Activated CD4-positive, alpha-beta T cell treated with anti-CD3 and anti-CD28 coated beads for 1 hour (primary cell): Measurements from ENCODE around the gene DOCK10.

Experiments
- DNase-seq: peaks from one replicate; pipeline ENCODE4 v3.0.0-alpha.2; 2020

The DOCK10 gene

DNA sequence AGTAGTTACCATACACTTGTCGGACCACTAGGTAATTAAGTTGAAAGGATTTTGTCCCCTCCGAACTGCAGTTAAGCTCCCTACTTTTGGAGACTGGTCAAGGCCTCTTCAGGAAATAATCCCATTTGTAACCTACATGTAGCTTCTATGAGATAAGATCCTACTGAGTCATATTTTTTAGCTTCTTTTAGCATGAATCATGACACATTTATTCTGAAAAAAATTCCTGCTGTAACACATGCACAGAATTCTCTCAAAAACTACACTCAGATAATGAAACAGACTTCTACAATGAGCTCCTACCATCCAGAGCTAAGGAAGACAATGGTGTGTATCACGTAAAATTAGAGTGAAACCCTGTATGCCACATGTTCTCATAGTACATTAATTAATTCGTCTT lies 225.5 kb downstream of the DOCK10 start:
- no peak for DNase-seq

DNA sequence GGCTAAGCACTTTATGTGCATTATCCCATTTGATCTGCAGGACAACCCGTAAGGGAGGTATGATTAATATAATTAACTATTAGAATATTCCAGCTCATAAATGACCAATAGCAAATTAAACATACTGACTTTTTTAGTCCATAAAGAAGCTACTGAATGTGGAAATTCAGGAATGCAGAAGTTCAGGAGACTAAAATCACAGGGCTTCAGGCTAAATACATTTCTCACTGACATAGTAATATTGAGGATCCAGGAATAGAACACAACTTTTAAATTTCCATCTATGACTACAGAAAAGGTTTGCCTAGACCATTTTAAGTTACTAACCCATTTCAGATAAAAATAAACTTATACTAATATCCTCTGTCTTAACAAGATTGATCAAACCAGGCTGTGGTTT lies 228.7 kb downstream of the DOCK10 start:
- no peak for DNase-seq

DNA sequence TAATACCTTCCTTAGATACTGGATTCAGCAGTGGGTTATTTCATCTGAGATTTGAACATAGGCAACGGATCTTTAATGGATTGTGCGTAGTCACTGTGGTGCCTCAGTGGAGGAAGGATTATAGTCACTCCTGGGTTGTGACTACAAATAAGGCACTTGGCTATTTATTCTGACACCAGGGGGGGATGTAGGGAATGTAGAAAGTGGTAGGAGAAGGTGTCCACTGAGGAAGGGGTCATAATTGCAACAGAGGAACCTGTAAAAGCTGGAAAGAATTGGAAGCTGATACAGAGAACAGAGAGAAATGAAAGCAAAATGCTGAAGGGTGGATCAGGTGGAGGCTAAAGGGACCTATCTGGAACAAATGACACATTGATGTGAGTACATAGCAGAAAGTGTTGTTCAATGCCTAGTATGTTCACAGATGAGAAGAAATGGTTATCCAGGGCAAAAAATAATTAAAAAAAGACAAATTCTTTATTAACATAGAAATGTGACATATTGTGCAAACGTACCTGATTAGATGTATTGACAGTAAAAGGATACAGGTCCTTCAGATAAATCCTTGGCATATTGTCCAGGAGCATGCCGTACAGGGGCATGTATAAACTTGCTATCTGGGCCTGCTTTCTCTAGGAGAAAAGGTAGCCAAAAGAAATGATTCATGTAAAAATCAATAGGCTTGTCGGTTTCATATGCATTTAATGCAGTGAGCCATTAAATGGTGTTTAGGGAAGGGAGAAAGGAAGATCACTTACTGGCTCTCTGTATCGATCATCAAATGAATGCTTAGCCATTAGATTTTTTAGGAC lies 234.9 kb downstream of the DOCK10 start:
- DNase-seq = no peak

DNA sequence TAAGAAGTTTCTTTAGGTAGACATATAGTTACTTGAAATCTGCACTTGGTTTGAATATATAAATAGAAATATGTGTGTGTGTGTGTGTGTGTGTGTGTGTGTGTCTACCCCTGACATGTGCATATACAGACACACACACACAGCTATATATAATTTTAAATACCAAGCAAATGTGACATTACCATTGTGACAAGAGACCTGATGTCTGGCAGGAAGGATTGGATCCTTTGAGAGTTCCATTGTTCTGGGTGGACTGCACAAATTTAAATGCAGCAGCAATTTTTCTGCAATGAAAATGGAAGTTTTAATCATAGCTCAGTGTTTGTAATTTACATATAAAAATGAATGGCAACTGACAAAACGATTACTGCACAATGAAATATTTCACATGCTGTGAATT lies 238.3 kb downstream of the DOCK10 start:
- DNase-seq = no peak

DNA sequence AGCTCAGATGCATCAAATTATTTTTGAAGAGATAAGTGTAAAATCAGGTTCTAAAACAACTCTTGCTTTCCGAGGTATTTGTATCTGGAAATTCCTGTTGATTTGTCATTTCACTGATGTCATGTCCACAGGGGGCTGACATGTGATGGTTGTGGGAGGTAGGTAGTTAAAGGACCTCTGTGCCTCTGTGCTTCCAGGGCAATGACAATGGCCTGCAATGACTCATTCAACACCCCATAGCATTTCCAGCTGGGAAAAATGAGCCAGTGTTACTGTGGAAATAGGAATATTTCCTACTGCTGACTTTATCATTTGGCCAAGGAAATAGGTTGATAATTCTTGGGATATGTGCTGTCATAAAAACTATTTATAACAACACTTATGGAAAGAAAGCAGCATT lies 239.9 kb downstream of the DOCK10 start:
- no peak for DNase-seq

DNA sequence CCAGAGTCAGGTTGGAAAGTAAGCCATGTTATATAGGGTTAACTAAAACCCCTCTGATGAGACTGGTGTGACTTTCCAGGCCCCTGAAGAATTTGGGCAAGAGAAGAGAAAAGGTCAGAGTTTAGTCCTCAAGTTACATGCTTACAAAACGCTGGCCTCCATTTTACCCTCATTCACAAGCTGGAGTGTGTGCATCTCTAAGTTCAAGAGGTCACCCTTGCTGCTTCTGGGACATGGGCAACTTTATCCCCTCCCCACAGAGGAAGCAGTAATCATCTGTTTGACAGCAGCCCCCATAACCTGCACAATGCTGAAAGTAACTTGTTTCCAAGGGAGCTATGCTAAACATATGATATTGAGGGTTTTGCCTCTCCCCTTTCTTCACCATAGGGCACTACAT lies 240.9 kb downstream of the DOCK10 start:
- DNase-seq = no peak

DNA sequence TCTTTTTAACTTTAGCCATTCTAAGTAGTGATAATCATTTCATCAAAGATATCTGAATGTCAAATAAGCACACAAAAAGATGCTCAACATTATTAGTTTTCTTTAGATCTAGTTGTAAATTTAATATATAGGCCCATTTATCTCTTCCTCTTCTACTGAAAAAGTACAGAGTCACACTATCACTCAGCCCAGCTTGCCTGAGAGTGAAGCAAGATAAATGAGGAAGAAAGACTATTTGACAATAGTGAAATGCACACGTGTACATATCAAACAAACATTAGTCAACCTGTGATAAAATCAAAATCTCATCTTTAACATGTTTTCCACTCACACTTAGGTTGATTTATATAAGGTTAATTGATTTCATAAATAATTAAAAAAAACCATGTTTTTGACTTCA lies 242.6 kb downstream of the DOCK10 start:
- no peak for DNase-seq

DNA sequence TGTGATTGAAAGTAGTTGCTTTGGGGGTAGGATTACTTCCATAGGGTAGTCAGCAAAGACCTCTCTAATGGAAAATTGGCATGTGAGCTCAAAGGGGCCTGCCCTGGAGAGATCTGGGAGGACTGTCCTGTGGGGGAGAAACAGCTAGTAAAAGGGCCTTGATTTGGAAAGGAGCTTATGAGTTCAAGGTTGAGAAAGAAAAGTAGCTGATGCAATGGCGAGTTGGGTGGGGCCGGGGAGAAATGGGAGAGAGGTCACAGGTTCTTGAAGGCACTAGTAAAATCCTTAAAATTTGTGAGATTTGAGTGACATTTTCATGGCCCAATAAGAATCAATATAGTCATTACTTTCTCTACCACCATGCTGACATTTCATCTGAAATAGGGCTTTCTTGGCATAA lies 244.1 kb downstream of the DOCK10 start:
- DNase-seq = no peak

DNA sequence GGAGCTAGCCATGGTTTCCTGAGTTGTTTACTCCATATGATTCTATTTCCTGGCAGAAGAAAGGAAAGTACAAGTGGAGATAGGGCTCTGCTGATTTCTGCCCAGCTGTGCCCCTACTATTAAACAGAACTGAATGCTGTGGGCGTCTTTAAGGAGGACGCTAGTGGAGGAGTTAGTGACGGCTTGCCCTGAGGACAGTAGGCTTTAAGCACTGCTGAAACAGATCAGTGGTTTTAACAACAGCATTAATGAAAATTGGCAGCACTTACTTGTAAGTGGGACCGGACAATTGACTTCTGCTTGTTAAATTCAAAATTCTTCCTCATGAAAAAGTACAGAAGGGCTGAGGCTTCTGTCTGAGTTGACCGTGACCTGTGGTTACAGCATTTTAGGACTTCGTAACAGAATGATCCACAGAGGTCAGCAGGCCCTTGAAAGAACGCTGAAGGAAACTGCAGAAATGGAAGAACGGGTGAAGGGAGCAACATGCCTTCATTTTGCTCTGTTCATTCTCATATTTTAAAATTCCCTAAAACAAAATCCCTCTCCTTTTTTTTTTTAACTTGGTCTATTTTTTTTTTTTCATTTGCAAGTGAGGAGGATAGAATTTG lies 245.5 kb downstream of the DOCK10 start:
- no peak for DNase-seq

DNA sequence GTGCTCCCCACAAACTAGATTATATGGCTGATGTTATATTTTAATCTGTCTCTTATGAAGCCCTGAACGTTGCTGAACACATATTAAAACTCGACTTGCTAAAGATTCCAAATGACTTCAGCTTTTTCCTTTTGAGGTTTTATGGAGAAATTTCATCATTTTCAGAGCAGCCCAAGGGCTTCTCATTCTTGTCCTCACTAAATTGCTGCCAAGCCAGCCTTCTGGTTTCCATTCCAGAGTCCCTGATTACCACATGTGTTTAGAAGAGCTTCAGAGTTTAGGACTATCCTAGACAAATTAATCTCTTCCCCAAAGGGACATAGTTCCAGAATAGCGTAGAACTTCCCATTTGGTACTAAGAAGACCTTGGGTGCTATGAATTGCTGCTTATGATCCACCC lies 248.3 kb downstream of the DOCK10 start:
- DNase-seq = no peak

DNA sequence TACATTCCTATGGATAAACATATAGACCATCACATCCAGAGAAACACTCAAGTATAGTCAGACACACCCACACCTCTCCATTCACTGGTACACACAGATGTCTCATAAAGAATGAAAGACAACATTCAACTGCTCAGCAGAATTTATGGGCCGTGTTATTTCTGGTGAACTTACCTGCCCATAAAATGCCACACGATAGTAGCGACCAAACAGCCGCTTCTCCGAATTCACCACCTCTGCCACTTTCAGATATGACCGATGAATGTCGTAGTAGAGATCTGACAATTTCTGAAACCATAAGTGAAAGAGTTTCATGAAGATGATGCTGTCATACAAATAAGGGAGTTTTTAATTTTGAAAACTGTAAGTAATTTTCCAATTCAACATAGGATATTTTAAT lies 255.4 kb downstream of the DOCK10 start:
- DNase-seq = no peak

DNA sequence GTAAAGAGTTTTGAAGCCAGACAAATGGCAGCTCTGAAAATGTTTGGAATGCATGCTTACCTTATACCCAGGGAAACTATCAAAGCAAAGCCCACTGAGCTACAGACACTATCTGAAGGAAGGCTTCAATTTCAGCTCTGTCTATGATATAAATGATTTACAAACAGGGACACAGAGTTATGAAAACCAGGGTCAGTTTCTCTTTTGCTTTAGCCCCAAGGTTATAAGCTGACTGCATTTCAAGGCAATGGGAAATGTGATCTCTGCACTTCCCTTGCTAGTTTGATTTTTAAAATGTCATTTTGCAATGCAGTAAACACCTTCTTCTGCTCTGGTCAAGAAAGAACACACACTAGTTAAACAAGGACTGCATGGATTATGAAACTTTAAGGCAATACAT lies 260.9 kb downstream of the DOCK10 start:
- no peak for DNase-seq

DNA sequence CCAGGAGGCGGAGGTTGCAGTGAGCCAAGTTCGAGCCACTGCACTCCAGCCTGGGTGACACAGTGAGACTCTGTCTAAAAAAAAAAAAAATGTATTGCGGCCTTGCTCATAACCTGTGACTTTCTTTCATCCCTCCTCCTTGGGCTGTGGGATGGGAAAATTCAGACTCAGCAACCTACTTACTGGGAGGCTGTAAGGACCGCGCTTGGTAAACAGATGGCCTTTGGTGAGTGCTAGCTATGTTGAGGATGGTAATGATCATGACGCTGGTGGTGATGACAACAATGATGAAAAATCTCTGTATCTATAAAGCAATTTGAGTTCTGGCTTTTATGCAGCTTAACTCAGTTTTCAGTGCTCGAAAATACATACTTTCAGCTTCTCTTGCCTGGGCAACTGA lies 261.4 kb downstream of the DOCK10 start:
- no peak for DNase-seq

DNA sequence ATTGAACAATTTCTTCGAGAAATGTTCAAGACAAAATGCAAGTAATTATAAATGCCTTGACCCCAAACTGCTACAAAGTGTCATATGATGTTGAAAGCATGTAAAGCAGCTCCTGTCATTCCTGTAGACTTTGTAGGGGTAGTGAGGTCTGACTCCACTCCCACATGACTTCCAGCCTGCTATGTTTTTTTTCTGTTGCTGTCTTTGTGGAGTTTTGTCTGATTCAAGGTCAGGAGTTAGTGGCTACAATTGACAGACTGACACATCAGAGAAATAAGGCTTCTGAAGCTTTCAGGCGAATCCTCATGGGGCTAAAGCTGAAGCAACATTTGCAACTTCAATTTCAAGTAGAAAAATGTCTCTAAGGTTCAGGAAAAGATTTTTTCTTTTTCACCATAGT lies 262.2 kb downstream of the DOCK10 start:
- no peak for DNase-seq

DNA sequence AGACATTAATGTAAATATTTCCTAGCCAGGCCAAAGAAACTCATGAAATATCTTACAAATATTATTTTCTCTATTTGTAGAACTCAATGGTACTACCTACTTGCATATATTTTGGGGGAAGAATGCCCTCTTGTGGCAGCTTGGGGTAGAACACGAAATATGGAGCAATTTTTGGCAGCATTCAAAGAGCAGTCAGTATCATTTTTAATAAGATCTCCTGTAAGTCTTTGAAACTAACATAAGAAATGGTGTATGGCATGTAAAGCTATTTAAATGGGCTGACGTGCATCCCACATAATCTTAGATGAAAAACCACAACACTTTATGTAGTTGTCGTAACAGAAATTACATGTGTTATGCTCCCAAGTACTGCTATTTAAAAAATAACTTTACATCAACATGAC lies 263.8 kb downstream of the DOCK10 start:
- DNase-seq = peak; percentile 19

DNA sequence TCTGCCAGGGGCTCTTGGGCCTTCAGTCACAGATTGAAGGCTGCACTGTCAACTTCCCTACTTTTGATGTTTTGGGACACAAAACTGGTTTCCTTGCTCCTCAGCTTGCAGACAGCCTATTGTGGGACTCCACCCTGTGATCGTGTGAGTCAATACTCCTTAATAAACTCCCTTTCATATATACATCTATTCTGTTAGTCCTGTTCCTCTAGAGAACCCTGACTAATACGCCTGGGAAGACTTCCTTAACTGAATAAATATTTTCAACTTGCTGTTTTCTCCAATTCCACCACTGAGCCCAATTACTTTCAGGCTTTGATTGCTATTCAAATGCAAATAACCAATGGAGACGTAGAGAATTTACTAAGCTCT lies 264.7 kb downstream of the DOCK10 start:
- DNase-seq = no peak

DNA sequence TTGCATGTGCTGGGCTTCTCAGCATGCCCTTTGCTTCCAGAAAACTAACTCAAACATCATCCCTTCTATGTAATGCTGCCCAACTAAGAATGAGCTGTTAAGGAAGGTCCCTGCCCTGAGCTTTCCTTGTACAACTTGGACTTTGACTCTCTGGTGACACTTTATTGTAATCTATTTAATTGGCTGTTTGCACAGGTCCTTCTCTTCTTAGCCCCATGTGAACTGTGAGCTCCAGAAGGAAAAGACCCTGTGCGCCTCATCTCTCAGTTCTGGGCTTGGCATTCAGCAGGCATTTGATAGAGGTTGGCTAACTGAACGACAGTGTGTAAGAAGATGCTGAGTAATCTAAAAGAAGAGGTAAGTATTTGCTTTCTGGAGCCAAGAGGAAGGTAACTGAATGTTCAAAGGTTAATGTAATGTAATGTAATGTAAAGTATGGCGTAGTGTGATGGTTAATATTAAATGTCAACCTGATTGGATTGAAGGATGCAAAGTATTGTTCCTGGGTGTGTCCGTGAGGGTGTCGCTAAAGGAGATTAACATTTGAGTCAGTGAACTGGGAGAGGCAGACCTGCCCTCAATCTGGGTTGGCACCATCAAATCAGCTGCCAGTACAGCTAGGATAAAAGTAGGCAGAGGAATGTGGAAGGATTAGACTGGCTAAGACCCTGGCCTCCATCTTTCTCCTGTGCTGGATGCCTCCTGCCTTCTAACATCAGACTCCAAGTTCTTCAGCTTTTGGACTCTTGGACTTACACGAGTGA lies 265.3 kb downstream of the DOCK10 start:
- no peak for DNase-seq

DNA sequence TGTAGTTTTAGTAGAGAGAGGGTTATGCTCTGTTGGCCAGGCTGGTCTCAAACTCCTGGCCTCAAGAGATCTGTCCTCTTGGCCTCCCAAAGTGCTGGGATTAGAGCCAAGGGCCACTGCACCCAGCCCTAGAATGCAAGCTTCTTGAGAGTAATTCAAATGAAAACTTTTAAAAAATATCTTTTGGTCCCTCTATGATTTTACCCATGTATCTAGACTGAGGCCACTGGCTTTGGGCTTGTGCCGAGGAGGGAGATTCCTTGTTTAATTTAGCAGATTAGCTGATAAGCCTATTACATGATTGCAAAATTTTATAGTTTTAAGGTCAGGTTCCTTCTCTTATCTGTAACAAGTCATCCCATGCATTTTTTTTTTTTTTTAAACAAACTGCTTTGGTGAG lies 266.6 kb downstream of the DOCK10 start:
- DNase-seq = no peak

DNA sequence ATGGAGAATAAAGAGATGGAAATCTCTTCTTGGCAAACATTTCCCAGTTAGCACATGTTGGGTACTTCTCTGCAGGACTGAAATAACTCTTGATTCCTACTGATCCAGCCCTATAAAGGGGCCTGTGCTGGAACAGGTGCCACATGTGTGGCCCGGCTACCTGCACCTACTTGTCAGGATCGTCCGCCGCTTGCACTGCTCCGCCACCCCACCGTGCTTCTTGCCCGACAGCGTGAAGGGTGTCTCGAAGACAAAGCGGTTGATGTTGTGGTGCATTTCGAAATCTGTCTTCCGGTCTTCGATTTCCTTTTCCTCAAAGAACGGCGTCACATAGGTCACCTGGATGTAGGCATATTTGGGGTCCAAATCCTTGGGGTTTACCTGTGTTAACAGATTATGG lies 267.5 kb downstream of the DOCK10 start:
- no peak for DNase-seq

DNA sequence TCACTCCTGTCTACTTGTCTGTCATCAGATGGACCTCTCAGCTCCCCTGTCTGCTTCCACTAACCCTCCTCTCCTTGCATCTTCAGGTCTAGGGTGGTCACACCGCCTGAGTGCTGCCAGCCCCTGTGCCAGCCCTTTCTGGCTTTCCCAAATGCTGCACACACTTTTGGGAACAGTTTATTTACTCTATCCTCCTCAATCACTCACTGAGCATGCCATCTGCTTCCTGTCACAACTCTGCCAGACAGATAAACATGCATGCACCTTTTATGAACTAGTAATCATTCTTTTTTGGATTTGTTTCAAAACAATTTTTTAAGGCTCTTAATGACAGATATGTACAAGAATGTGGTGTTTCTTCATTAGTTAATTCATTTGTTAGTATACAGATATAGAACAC lies 269.8 kb downstream of the DOCK10 start:
- DNase-seq = no peak

DNA sequence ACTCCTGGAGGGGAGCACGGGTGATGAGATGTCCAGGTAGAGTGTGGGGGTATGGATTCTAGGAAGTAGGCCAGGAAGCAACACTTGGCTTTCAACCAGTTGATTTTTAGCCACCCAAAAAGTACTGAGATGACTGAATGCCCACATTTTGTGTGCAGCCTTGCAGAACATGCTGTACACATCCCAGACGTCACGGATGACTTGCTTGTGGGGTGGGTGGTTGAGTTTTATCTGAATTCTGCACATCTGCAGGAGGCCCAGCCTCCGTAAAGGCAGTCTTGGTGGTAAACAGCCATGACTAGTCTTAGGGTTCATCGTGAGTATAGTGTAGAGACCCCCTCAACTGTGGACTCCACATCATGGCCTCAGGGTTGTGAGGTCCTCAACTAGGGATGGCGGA lies 272.8 kb downstream of the DOCK10 start:
- DNase-seq = no peak

DNA sequence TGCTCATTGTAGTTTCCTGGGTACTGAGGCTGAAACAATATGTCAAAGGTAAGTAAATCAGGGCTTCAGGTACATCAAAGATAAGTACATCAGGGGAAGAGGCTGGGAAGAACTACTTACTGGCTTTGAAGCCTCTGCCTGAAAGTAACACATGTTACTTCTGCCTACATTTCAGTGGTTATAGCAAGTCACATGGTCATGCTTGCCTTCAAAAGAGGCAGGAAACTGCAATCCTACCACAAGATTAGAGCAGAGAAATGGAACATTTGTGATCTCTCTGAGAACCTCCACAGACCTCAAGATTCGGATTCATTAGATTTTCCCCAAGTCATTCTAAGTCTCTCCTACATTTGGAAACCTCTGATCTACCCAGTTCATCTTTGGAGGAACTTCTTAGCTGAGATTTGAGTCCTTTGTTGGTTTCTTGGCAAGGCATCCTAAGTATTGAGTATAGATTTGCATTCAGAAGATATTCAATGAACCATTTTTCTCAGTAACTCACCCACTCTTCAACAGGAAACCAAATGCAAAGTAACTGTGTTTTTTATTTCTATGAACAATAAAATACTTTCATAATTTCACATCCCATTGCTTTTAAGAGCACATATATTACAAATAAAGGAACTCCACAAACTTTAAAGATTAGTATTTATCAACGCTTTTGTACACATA lies 277.6 kb downstream of the DOCK10 start:
- no peak for DNase-seq

DNA sequence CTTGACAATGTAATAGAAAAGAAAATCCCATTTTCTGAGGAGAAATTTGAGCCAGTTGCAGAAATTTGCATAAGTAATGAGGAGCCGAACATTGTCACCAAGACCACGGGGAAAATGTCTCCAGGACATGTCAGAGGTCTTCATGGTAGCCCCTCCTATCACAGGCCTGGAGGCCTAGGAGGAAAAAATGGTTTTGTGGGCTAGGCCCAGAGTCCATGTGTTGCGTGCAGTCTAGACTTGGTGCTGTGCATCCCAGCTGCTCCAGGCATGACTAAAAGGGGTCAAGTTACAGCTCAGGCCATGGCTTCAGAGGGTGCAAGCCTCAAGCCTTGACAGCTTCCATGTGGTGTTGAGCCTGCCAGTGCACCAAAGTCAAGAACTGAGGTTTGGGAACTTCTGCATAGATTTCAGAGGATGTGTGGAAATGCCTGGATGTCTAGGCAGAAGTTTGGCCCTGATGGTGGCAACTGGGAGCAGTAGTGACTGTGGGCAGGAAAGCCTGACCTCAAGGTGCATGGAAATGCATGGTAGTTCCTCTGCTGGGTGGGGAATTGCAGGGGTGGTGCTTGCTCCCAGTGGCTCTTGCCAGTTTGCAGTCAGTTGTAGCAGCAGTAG lies 284.2 kb downstream of the DOCK10 start:
- no peak for DNase-seq
